Caki2 (cell line): ENCODE results near the gene TEX51. TPM values are rescaled to one million over a fixed set of nuclear protein-coding genes. Genes with fewer than 3 reads are reported as not detected.

Experiments used
- DNase-seq: peaks from one replicate; pipeline ENCODE4 v3.0.0-alpha.2; 2015; ENCODE audit warnings: low read depth
- in situ Hi-C: cut with HindIII; loops from 2 replicates; pipeline ENCODE4 v1.10.0; 2016; ENCODE audit warnings: low sequenced_read_pairs, low pct_unique_long_range_greater_than_20kb, mixed read lengths
- total RNA-seq: library from RNA; depleted of rRNA; stranded (reverse); fragments of >200 nt; shearing (Covaris generic); gene quantifications from 2 replicates; pipeline ENCODE4 v1.2.3, GENCODE V29; 2014; ENCODE audit warnings: low replicate concordance

The TEX51 gene
- total RNA-seq, 1 experiment from 2014 or later: not detected

DNA sequence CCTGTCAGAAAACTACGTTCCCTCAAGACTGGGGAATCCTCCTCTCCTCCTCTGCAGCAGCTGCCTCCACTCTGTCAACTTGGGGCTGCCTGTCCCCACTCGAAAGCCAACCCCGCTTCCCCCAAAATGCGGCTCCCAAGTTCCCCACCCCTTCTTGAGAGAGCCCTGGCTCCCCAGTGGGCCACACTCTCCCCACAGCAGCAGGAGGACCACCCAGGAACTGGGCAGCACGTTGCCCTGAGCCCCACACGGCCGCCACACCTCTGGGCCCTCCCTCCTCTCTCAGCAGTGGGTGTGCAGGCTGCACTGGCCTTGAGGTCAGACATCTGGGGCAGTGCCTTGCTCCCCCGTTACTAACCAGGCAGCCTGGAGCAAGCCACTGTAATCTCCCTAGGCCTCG is 9.6 kb upstream of the TEX51 start:
- in situ Hi-C loops: no loop called here
- no peak for DNase-seq

DNA sequence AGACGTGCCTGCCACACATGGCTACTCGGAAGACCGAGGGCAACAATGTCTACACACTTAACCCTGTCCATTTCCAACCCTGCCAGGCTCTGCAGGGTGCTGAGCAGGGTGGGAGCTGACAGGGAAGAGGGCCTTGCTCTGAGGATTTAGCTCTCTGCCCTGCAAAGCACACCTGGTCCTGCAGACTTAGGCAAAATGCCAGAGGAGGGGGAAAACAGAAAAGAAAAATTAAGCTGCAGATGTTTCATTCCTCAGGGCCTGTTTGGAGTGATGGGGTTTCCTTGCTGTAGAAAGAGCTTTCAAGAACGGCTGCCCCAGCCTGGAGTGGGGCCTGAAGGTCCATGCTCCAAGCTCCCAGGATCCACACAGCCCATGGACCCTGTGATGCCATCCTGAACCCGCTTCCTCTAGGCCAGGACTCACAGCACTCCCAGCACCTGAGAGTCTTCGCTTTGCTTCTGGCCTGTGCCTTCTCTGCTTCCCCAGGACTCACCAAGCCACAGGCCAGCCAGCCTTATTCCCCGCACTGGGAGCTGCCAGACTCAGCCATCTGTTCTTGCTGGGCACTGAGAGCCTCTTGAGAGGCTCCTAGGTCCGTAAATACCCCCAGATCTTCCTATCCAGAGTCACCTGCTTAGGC is 9.1 kb upstream of the TEX51 start:
- no peak for DNase-seq
- in situ Hi-C loops: no loop called here

DNA sequence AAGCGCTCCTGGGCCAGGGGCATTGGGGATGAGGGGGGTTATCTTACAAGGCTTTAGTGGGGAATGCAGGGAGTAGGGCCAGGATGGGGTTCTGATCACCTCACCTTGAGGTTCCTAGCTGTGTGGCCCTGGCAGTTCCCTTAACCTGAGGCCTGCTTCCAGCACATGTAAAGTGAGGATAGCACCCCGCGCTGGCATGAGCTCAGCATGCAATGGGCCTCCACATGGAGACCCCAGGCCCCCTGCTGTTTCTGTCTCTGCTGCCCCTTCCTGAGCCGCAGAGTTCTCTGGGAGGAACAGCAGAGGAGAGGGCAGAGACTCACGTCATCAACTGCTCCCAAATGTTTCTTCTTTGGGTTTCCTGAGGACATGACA is 8.6 kb upstream of the TEX51 start:
- no peak for DNase-seq
- in situ Hi-C loops: no loop called here

DNA sequence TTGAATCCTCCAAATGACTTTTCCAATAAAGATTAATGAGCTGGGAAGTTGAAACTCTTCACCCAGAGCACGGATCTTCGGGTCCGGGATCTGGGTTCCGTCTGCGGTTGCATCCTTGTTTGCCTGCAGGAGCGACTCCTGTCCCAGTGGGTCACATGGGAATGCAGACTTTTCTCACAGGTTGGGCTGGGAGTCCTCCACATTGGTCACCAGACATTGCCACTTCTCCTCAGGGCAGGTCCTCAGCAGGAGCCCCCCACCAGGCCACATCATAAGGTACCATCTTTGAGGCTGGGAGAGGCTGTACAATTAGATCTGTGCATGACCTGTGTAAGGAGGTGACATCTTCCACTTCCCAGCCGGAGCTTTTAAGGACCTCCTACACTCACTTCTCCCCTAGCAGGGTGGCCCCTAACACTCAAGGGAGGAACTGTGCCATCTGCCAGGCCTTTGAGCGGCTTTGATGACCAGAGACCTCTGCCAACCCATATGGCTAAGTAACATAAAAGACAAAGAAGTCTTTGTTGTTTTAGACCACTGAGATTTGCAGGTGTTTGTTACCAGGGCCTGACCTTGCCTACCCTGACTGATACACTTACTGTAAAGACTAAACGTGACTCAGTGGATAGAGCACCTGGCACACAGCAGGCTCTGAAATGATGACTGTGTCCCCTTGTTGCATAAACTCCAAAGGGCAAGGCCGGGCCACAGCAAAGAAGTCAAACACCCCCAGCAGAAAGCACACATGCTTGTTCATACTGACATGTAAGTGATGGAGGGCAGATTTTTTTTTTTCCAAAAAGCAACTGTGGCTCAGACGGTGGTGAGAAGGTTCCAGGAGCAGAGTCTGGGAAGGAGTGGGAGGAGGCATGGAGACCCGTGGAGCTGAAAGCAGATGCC is 7.9 kb upstream of the TEX51 start:
- no peak for DNase-seq
- in situ Hi-C loops: no loop called here

DNA sequence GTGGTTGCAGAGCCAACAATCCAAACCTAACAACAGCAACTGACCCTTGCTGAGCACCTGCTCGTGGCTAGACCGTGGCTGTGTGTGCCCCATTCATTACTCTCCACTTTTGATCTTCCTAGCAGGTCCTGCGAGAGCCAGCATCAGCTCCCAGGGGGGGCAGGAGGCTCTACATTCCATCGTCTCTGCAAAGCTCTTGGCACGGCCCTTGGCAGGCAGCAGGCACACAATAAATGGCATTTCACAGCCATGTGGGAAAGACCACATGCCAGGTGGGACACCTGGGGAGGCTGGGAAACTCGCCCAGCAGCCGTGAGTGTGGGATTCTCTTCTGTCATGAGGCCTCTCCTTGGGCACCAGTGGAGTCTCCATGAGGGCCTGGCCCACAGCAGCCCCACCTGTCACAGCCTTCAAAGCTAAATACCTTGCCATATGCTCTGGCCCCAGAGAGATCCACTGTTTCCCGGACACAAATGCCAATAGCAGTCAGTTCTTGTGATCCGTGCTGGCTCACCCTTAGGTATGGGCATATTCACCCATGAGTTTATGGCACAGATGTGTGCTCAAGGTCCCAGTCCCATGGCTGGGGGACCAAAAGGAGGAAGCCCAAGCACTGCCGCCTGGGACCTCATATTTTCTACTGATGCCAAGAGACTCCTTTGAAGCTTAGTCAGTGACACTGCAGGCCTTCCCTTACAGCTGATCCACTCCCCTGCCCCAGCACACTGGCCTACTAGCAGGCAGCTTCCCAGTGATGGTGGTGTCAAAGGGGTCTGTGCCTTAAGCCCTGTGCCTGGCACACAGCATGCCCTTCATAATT is 6.8 kb upstream of the TEX51 start:
- in situ Hi-C loops: no loop called here

DNA sequence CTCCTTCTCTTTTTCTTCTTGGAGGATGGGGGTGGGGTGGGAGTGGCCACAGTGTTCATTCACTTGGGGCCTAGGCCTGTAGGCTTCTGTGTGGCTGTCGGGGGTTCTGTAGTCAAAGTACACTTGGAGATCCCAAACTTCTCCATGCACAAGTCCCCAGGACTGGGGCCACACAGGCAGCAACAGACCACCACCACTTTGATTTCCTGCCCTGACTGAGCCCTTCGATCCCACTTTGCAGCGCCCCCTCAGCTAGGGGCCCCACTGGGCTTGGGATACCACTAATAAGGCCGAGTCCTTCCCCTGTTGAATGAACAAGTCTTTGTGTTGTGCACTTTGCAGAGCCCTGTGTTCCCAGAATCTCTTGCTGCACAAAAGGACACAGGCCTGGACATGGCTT is 5.5 kb upstream of the TEX51 start:
- in situ Hi-C loops: no loop called here
- no peak for DNase-seq

More for the DNA sequence above, 6.8 kb upstream of the TEX51 start:
- DNase-seq: no peak

DNA sequence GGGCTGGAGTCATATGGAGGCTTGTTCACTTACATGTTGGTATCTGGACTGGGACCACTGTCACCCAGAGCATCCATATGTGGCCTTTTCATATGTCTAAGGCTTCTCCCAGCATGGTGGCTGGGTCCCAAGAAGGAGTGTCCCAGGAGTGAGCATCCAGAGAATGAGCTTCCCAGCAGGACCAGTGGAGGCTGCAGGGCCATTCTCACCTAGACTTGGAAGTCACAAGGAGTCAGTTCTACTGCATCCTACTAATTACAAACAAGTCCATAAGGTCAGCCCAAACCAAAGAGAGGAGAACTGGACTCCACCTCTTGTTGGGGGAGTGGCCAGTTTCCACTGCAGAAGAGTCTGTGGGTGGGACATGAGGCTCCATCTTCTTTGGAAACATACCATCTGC is 5.1 kb upstream of the TEX51 start:
- in situ Hi-C loops: no loop called here
- DNase-seq: no peak

DNA sequence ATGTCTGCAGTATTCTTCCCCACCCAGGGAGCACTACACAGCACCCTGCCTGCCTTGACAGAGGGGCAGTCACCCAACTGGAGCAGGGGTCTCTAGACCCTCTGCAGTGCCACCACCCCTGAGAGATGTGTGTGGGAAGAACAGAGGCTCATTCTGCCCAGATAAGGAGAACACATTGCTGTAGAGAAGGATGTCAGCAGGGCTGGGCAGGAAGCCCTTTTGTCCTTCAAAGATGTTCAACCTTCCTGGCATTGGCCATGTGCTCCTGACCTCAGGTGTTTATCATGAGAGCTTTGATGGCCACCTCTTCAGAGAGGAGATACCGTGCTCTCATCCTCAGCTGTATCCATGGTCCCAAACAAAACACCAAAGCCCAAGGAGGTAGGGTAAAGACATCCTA is 4.6 kb upstream of the TEX51 start:
- in situ Hi-C loops: no loop called here
- no peak for DNase-seq

DNA sequence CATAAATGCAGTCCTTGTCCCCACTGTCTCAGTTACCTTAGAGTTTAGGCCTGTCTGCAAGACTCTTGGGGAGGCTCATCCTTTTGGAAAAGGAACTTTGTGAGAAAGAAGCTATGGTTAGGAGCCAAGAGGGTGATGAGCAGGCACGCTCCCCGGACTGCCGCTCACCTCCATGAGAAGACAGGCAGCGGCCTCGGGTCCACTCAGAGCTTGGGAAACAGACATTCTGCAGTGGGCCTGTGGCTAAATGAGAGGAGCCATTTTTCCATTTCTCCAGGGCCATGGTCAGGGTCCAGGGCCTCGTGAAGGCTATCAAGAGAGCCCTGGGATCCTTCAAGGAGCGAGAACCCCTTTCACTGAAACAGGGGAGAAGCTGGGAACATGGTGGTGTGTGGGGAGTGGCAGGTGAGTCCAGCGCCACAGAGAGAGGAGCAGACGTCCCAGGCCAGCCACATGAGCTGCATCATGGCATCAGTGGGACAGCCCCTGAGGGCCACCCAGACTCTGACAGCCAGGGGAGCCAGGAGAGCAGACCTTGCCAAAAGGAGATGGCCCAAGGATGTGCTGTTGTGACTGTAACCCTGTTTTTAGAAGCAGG is 4.0 kb upstream of the TEX51 start:
- in situ Hi-C loops: no loop called here

DNA sequence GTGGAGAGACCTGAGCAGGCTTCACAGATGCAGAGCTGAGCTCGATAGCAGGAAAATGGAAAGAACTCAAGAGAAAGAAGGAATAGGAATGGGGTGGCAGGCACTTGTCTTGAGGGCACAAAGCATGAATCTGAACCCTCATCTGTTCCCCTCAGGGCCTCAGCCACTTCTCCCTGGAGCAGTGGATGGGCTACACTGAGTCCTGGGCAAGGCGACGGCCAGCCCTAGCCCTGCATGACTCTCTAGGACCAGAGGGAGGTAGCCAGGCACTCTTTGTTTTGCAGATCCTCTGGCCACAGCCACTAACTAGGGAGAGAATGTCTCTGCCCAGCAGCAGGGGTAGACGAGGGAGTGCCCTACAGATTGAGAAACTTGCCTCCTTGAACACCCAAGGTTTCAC is 3.4 kb upstream of the TEX51 start:
- DNase-seq: no peak
- in situ Hi-C loops: no loop called here

More for the DNA sequence above, 4.0 kb upstream of the TEX51 start:
- DNase-seq: no peak

DNA sequence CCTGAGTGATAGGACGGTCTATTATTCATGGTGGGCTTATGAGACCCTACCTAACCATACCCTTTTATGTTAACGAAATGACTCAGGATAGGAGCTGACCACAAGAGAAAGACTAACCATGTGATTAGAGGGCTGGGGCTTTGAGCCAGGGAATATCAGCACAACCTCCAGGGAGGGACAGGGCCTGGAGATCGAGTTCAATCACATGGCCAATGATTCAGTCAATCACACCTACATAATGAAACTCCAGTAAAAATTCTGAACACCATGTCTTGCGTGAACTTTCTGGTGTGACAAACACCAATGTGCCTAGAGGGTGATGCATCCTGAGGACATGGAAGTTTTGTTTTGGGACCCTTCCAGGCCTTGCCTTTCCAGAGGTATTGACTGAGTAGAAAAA is 2.2 kb upstream of the TEX51 start:
- in situ Hi-C loops: no loop called here

DNA sequence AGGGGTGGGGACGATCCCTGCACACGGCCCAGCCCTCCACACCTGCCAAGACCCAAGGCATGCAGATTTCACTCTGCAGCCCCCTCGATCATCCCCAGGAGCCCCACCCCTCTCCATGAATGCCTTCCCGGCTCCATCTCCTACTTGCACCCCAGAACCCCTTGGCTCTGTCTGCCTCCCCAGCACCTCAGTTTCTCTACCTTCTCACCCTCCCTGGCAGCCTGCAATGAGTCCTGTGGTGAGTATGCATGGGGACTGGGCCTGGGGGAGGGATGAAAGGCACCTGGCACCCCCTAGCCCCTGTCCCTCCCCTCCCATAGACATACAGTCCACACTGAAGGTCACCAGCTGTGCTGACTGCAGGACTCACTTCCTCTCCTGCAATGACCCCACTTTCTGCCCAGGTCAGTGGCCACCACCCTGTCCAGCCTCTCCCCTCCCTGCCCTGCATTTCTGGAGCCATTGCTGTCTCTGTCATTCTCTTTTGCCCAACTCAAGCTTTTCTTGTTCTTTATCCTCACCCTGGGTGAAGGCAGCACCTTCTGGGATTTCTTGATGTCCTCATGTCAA is 1.0 kb downstream of the TEX51 start:
- in situ Hi-C loops: no loop called here
- no peak for DNase-seq

More for the DNA sequence above, 2.2 kb upstream of the TEX51 start:
- DNase-seq: no peak

DNA sequence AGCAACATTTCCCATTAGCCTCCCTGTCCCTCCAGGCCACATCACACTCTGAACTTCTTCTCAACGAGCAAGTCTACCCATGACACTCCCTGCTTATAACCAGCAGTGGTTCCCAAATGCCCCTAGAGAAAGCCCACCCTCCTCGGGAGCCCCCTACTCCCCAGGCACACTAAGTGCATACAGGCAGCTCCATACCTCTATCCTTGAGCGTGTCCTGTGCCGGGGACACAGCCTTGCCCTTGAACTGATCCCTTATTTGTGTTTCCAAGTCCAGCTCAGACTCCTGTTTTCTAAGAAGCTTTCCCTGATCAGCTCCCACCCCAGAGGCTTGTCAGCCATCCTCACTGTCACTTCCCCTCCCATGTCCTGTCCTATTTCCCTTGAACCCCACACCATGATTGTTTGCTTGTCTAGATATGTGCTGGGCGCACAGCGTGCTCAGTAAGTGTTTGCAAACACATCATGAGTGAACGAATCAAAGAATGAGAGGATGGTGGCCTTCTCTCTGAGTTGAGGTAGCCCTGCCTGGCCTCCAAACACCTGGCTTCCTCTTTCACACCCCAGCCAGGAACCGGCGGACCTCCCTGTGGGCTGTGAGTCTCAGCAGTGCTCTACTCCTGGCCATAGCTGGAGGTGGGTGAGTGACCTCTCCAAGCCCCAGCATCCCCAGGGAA is 2.1 kb downstream of the TEX51 start:
- DNase-seq: no peak
- in situ Hi-C loops: no loop called here

DNA sequence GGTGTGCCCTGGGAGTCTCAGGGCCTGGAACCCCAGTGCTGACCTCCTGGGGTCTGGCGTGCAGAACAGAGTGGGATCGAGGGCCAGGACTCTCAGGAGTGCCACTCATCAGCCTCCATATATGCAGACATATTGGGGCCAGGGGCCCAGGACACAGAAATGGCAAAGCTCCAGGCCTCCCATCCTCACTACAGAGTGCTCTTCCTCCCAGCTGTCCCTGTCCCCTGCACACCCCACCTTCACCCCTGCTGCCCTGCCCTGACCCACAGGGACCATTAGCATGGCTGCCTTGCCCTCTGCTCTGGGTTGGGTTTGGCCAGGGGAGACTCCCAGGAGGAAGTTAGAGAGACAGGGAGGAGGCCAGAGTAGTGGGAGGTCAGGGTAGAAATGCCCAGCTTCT is 2.8 kb downstream of the TEX51 start:
- DNase-seq: no peak
- in situ Hi-C loops: no loop called here

DNA sequence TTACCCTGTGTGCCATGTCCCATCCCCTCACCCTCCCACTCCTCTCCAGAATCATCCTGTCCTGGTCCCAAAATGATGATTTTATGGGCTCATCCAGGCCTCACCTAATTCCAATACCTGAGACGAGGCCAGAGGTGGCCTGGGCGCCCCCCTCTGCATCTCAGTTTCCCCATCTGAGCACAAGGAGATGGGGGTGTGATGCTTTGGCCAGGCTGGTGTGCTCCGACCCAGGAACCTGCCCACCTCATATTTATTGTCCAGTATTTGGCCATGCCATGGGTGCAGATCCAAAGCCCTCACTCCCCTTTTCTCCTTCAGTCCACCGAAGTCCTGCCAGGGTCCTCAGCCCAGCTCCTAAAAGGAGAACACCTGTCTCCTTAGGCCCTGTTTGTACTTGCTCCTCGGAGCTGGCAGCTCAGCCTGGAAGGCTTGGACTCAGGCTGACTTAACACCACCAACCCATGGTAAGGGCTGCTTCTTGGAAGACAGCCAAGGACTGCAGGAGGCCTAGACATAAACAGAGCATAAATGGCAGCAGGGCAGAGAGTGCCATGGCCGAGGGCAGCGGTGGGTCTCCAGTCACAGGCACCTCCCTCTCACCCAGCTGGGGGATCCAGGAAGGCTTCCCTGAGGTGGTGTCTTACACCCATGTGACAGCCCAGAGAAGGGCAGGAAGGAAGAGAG is 3.6 kb downstream of the TEX51 start:
- no peak for DNase-seq
- in situ Hi-C loops: no loop called here

DNA sequence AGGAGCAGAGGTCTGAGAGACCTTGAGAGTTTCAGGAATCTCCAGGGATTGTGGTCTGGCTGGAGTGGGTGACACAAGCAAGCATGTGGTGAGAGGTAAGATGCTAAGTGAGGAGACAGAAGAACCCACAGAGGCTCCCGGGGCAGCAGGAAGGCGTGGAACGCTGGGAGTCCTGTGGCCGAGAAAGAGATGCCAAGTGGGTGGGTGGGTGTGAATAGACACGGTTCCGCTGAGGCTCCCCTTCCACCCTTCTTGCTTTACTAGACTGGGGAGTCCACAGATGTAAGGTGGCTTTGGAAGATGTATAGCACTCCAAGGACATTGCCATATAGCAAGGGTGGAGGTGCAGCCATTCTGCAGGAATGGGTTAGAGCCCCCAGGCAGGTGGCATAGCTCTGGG is 4.2 kb downstream of the TEX51 start:
- no peak for DNase-seq
- in situ Hi-C loops: no loop called here

DNA sequence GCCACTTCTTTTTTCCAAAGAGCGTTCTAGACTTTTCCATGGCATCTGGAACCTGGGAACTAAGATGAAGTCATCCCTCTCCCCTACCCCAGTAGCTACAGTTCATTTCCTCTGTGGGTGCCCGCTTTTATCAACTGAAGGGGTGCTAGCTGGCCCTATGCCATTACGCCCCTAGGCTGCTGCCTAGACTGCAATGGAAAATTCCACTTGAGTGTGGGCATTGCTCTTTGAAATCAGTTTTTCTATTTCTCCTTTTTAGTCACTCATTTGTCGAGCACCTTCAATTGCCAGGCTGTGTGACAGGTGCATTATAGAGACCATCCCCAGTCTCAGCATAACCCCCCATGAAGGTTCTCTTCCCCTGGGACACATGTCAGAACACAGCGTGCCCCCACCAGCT is 7.3 kb downstream of the TEX51 start:
- DNase-seq: no peak
- in situ Hi-C loops: no loop called here
